ENCODE results near the gene BET1L. TPM values are rescaled to one million over a fixed set of nuclear protein-coding genes. Genes with fewer than 3 reads are reported as not detected.
"Not testable (repeated sequence)": the region's sequence is repeated elsewhere in the genome, so short reads cannot be mapped to it uniquely, and the experiment has no call there.

Gene BET1L
- total RNA-seq (2014; rRNA removed) = 11.1 and 17.2 TPM in 2 replicates
- polyA plus RNA-seq (2012) = 32.3 TPM

GRCh38 chr11:207208-207862, at the start of gene BET1L, which contains the start of gene RIC8A:
Gene BET1L (minus strand): TSS chr11:207399. CDS start chr11:207321, 78 bp downstream.
Gene RIC8A (plus strand): TSS chr11:207708. CDS start chr11:208855, 1,147 bp downstream.
- DNase-seq (ENCODE audit: low read depth) = peak; percentile 98

DNA sequence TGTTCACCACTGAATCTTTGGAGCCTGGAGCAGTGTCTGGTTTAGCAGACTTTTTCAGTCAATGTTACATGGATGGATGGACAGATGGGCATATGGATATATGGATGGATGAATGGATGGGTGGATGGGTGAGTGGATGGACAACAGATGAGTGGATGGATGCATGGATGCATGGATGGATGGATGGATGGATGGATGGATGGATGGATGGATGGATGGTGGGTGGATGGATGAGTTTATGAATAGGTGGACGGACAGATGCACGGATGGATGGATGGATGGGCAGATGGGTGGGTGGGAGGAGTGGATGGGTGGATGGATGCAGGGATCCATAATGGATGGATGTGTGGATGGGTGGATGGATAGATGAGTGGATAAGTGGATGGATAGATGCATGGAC, 48.6 kb upstream of the BET1L start:
- DNase-seq (ENCODE audit: low read depth) = no peak

DNA sequence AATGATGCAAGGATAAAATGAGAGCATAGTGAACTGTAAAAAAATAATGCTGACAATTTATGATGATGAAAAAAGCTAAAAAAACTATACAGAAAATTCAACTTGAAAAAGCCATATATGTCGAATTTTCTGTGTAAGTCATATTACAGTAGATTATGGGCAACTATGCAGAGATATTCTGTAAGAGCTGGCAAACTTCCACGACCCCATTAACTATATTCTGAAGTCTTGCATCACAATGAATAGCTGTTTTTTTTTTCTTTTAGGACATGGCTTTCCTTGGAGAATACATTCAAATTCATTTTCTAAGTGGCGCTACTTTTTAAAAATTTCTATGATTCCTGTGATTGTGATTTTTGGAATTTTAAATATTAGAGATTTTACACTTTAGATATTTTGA, 48.0 kb upstream of the BET1L start:
- no peak for DNase-seq (ENCODE audit: low read depth)

DNA sequence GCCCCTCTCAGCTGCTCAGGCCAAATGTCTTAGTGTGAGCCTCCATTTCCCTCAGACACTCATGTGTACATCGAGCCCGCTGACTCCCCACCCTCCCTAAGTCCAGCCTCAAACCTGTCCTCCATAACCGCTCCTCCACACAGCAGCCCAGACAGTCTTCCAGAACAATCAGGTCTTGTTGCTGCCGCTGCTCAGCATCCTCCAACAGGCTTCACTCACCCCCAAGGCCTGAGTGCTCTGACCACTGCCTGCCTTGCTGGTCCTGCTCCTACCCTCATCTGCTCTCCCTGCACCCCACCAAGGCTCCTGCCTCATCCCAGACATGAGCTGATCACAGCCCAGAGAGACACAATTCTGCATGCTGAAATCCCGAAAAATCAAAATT, 46.7 kb upstream of the BET1L start:
- no peak for DNase-seq (ENCODE audit: low read depth)

DNA sequence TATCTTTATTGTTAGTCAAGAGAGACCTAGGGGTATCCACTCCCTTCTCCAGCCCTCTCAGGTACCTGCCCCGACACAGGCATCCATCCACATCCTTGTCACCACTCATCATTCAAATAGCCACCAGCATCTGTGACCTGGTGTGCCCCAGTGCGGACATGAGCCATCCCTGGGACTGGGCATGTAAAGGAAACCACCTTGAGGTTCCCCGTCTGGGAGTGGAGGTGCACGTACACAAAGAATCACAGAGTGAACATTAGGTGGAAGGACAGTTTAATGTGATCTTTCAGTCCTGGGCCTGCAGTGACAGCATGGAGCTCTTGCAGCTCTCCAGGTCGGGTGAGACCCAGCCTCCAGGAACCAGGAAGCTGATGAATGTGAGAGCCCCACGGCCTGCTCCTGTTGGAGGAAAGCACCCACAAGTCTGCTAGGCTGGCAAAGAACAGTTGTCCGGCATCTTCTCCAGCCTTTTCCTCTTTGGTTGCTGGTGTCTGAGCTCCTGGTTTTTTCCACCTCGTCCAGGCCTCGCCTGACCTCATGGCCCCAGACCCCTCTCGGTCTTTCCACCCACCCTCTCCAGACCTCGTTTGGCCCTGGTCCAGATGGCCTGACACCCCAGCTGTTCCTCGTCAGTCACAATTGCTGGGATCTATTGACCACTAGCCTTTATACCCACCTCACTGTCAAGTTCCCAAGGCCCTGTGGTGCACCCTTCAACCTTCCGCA, 46.1 kb upstream of the BET1L start:
- no peak for DNase-seq (ENCODE audit: low read depth)

DNA sequence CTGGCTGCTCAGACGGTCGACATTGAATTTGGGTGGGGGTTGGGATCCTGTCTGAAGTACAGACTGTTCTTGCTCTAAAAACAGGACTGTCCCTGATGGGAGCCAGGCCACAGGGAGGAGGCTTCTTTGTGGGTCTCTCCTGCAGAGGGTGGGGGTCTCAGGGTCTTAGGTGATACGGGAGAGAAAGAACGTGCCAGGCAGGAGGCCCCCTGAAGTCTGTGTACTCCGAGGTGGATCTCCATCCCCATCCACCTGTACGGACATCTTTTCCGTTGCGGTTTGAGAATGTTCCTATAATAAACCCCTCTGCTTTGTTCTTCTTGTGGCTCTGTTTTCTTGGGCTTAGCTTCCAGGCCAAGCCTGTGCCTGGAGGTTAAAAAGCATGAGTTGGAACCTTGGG, 45.5 kb upstream of the BET1L start:
- DNase-seq (ENCODE audit: low read depth) = no peak

GRCh38 chr11:251550-251949, 44.4 kb upstream of the BET1L start:
- DNase-seq (ENCODE audit: low read depth) = no peak

DNA sequence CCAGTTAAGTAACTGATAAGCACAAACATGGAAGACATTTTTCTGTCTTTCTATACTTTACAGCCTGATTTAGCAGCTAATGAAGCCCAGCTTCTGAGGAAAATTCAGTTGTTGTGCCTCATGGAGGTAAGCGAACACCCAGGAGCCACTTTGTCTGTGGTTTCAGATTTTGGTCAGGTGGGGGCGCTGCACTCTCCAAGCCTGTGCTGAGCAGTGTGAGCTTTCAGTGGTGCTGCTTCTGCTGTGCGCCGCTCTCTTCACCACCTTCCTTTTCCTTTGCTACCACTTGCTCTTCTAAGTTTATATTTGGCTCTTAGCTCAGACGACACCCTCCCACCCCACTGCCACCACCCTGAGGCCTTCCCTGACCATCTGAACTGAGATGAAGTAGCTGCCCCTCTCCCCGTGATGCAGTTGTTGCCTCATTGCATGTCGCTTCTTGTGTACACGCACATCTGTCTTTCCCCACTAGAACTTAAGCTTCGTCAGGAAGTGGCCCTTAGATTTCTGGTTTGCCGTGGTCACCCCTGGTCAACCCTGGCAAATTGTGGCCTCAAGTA, 43.6 kb upstream of the BET1L start:
- peak; percentile 40 for DNase-seq (ENCODE audit: low read depth)

- no peak for DNase-seq (ENCODE audit: low read depth)
Observed at GRCh38 chr11:250274-250673, 43.1 kb upstream of the BET1L start.

DNA sequence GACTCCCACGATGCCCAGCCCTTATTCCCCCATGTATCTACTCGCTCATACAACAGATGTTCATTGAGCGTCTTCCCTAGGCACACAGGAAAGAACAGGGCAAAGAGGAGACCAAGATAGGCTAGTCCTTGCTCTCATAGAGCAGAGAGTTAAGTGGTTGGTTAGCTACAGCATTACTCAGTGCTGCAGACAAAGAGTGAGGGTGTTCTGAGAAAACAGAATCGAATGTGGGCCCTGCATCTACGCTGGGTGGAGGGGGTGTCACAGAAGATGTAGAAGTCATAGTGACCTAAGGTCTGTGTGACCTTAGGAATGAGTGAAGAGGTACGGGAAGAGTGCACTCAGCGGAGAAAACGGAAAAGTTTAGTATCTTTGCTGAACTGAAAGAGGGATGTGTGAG, 41.9 kb upstream of the BET1L start:
- DNase-seq (ENCODE audit: low read depth) = no peak

GRCh38 chr11:244376-244775, 37.2 kb upstream of the BET1L start:
- DNase-seq (ENCODE audit: low read depth) = no peak

DNA sequence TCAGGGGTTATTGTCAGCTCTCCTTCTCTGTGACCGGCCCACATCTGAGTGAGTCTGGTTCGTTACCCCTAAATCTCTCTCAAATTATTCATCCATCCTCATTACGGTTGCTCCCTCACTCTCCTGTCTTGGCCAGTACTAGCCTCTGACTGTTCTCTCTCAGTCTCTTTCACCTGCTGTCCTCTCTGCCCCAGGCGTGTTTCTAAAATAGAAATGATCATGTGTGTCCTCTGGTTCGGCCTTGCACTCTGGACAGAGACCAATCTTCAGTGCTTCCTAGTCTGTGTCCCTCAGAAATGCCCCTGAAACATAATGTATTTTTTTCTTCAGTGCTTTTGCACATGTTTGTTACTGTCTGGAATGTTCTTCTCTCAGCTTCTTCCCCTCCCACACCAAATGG, 34.4 kb upstream of the BET1L start:
- DNase-seq (ENCODE audit: low read depth) = no peak

GRCh38 chr11:240315-240714, 33.1 kb upstream of the BET1L start:
- no peak for DNase-seq (ENCODE audit: low read depth)

DNA sequence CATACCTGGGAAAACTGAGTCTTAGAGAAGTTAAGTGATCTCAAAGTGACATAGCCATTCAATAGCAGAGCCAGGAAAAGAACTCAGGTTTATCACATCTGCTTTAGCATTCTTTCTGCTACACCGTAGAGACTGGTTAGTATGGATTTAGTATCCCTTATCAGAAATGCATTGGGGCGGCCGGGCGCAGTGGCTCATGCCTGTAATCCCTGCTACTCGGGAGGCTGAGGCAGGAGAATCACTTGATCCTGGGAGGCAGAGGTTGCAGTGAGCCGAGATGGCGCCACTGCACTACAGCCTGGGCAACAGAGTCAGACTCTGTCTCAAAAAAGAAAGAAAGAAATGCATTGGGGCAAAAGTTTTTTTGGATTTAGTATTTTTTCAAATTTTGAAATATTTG, 31.1 kb upstream of the BET1L start:
- DNase-seq (ENCODE audit: low read depth) = not testable (repeated sequence)

GRCh38 chr11:236774-237767, 29.9 kb upstream of the BET1L start, which contains the start of gene PSMD13:
Gene PSMD13 (plus strand): TSS chr11:236976. CDS start chr11:237050, 74 bp downstream.
- DNase-seq (ENCODE audit: low read depth) = peak; percentile 77

DNA sequence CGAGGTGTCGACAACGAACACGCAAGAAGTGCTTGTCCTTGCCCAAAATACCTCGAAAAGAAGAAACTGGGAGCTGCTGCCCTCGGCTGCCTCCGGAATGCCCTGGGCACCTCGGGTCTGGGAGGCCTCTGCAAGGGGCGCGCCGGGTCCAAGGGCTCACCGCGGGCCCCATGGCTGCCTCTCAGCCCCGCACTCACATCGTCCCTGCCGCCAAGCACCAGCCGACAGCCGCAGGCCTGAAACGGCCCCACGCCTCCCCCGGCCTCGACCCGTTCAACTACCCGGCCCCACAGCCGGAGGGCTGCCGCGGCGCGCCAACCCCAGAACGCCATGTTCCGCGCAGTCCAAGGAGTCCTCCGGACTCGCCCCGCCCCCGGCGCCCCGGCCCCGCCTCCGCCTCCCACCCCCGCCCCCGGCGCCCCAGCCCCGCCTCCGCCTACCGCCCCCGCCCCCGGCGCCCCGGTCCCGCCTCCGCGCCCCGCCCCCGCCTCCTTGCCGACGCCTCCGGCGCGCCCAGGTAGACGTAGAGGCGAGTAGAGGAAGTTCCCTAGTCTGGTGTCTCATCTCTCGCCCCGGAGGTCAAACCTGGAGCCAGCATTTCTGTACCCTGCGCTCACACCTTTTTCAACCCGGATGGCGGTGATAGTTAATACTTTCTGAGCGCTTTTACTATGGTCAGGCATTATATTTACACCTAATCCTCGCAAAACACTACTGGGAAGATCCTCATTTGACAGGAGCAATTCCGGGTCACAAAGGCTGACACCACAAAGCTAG, 29.0 kb upstream of the BET1L start, which contains the start of gene SIRT3:
Gene SIRT3, minus strand, starts transcription at position 346 of the 777 bp plus-strand sequence. Its CDS starts 14 bp downstream, at position 332.
- peak; percentile 72 for DNase-seq (ENCODE audit: low read depth)

DNA sequence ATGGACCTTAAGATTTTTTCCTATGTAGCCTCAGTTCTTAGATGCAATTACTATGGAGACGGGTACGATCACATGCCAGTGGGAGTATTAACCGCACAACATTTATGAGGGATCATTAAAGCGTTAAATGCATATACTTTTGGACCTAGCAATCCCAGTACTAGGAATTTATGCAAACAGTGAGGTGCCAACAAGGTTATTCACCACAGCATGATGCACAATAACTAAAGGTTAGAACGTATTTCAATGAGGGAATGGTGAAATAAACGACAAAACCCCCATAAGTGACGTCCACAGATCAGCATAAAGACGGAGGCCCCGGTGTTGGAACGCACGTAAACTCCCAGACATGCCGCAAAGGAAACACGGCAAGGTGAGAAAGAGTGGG, 28.4 kb upstream of the BET1L start:
- no peak for DNase-seq (ENCODE audit: low read depth)

GRCh38 chr11:235180-235579, 28.0 kb upstream of the BET1L start:
- DNase-seq (ENCODE audit: low read depth) = no peak

DNA sequence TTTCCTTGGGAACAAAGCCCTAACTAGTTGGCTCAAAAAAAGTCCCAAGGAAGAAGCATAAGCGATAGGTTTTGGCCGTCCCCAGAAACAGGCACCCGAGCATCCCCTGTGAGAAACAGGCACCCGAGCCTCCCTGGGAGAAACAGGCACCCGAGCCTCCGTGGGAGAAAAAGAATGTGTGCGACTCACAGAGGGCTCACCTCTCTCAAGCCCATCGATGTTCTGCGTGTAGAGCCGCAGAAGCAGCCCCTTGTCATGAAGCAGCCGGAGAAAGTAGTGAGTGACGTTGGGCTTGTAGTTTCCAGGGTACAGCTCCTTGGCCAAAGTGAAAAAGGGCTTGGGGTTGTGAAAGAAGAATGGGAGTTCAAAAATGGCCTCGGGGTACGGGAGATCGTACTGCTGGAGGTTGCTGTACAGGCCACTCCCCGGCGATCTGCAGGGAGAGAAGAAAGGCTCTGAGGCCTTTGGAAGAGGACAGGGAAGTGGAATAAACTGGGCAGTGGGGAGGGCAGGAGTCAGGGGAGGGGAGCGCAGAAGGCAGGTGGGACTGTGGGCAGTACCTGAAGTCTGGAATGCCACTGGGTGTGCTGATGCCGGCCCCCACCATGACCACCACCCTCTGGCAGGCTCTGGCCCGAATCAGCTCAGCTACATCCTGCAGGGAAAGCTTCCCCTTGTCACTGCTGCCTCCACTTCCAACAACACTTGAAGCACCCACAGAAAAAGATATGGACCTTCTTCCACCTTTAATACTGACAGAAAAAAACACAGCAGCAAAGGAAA, 25.8 kb upstream of the BET1L start:
- no peak for DNase-seq (ENCODE audit: low read depth)

DNA sequence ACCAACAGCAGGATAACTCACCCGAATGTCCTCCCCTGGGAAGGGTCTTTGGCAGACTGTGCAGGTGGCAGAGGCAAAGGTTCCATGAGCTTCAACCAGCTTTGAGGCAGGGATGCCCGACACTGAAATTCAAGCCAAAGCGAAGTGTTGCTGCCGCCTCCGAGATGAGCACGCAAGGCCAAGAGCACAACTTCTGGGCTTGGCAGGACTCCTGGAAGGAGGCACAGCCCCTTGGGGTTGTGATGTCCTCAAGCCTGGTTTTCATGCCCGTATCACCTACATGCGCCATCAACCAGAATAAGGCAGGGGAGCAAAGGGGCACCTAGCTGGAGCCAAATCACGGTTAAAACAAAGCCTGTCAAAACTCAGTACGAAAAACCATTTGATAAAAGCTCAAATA, 23.2 kb upstream of the BET1L start:
- DNase-seq (ENCODE audit: low read depth) = no peak
